ENCODE results near the gene MYCBP2. TPM values are rescaled to one million over a fixed set of nuclear protein-coding genes. Genes with fewer than 3 reads are reported as not detected.
"Not testable (repeated sequence)": the region's sequence is repeated elsewhere in the genome, so short reads cannot be mapped to it uniquely, and the experiment has no call there.

Gene MYCBP2
- total RNA-seq, 5 donors from 2014 or later (not counting 1 experiment from before 2014, with no cell fraction given) = 153 to 214 (median 176) TPM

DNA sequence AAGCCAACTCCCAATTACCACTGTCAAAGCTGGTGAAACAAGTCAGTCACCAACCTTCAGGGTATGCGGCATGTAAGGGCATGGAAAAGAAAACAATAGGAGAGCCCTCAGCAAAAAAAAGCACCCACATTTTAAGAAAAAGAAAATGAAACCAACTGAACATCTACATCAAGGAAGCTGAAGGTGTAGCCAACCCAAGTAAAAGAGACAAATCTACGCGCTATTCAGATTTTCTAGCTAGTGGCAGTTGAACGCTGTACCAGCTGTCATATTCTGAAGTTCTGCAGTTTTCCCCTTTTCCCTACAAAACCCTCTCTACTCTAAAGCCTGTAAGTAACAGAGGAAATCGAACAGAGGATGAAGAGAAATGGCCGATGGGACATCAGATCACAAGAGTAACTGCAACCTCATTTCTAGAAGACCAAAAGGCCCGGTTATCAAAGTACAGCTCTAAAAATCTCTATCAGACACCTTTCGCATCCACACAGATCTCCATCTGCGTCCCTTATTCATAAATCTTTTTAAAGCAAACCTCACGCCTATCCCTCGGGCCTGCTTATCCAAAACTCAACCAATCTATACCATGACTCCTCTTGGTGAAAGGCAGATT lies 1.4 kb downstream of the MYCBP2 start:
- WGBS (ENCODE audit: insufficient coverage) = 0% methylated on average over 2 of the region's 11 CpGs
- ChIA-PET POLR2A (interaction anchor here (0.5 to 0.7 kb wide), 6 partner anchors 8 to 369 kb away, joined by 3 to 5 read pairs (median 3); no protein-coding TSS in a partner anchor), CTCF (interaction anchor here (0.6 to 1.8 kb wide), 9 partner anchors 9 to 153 kb away, joined by 3 to 17 read pairs (median 3); no protein-coding TSS in a partner anchor)
- no peaks in the 10 kb centered on the region for H3K36me3 Mint-ChIP-seq
- peaks cover 24 to 62% of the 10 kb centered on the region in 2 experiments for H3K4me1 ChIP-seq (ENCODE audit: control insufficient read depth in 1 of 2, extremely low read depth in 1 of 2, insufficient read depth in 2 of 2, low read length in 2 of 2)
- H3K27ac Mint-ChIP-seq = peak overlapping the region; percentile 91 to 94
- H3K9me3 ChIP-seq = no peaks in the 10 kb centered on the region
- peak overlapping the region; percentile 75 for H3K27ac ChIP-seq (ENCODE audit: low read length)
- H3K4me3 Mint-ChIP-seq = peak overlapping the region; percentile 97 to 100 (median 98)
- ATAC-seq (replicated peaks in 1 of 4) (no peak), DNase-seq (peak in 4 of 35 experiments; percentile 3 to 62 (median 26))
- no peaks in the 10 kb centered on the region for H3K9me3 Mint-ChIP-seq
- H3K27me3 ChIP-seq (replicated peaks in 1 of 2; ENCODE audit: control insufficient read depth in 2 of 2, extremely low read depth in 1 of 2, insufficient read depth in 2 of 2, low read length in 1 of 2) = no peaks in the 10 kb centered on the region
- H3K4me3 ChIP-seq (ENCODE audit: control insufficient read depth in 1 of 2, extremely low read depth in 1 of 2, low read length in 1 of 2) = peak overlapping the region; percentile 87 to 91
- no peaks in the 10 kb centered on the region for H3K27me3 Mint-ChIP-seq
- H3K36me3 ChIP-seq (ENCODE audit: control insufficient read depth in 2 of 2, extremely low read depth in 1 of 2, insufficient read depth in 1 of 2, low read length in 1 of 2) = no peaks in the 10 kb centered on the region
- H3K4me1 Mint-ChIP-seq = peaks cover 73 to 78% (median 73%) of the 10 kb centered on the region in 3 donors

- no peak overlapping the region for H3K4me3 ChIP-seq (ENCODE audit: control insufficient read depth in 1 of 2, extremely low read depth in 1 of 2, low read length in 1 of 2)
Observed at GRCh38 chr13:77323858-77324257, 3.0 kb downstream of the MYCBP2 start.

DNA sequence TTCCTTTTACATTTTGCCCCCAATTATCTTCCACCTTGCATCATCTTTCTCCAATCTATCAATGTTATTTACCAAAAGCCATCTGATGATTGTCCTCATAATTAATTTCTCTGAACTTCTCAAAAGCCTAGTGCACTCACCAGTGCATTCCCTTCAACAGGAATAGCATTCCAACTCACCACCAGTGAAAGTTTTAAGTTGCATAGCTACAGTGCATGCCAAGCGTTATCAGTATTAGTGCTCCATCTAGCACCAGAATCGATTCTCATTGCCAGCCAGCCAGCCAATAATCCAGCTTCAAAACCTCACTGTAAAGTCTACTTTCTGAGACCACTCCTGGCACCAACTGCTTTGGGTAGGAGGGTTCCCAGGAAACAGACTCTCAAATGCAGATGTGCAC lies 7.4 kb downstream of the MYCBP2 start:
- Histone ChIP-seq H3K27ac (ENCODE audit: low read length) (no peak overlapping the region), H3K9me3 (no peaks in the 10 kb centered on the region), H3K27me3 (replicated peaks in 1 of 2; ENCODE audit: control insufficient read depth in 2 of 2, extremely low read depth in 1 of 2, insufficient read depth in 2 of 2, low read length in 1 of 2) (no peaks in the 10 kb centered on the region), H3K4me3 (ENCODE audit: control insufficient read depth in 1 of 2, extremely low read depth in 1 of 2, low read length in 1 of 2) (no peak overlapping the region), H3K36me3 (ENCODE audit: control insufficient read depth in 2 of 2, extremely low read depth in 1 of 2, insufficient read depth in 1 of 2, low read length in 1 of 2) (peaks cover 5 to 6% of the 10 kb centered on the region in 2 donors), H3K4me1 (ENCODE audit: control insufficient read depth in 1 of 2, extremely low read depth in 1 of 2, insufficient read depth in 2 of 2, low read length in 2 of 2) (peaks cover 48 to 60% of the 10 kb centered on the region in 2 experiments)
- H3K36me3 Mint-ChIP-seq = no peaks in the 10 kb centered on the region
- ATAC-seq (replicated peaks in 1 of 4) (no peak), DNase-seq (no peak)
- H3K9me3 Mint-ChIP-seq = no peaks in the 10 kb centered on the region
- CTCF ChIA-PET = interaction anchor here in 1 of 2 donors (0.5 kb wide), 1 partner anchor 134 kb away, joined by 3 read pairs; no protein-coding TSS in a partner anchor
- POLR2A ChIA-PET = no interaction called here
- WGBS (ENCODE audit: insufficient coverage) = 80% methylated on average over 2 of the region's 2 CpGs
- peak overlapping the region in 1 of 2 donors; percentile 7 for H3K27ac Mint-ChIP-seq
- H3K4me3 Mint-ChIP-seq = peak overlapping the region in 1 of 3 donors; percentile 100
- peaks cover 93 to 99% (median 96%) of the 10 kb centered on the region in 3 donors for H3K4me1 Mint-ChIP-seq
- H3K27me3 Mint-ChIP-seq = no peaks in the 10 kb centered on the region

More at GRCh38 chr13:77323858-77324257, 3.0 kb downstream of the MYCBP2 start:
- Histone ChIP-seq H3K9me3 (no peaks in the 10 kb centered on the region), H3K27me3 (replicated peaks in 1 of 2; ENCODE audit: control insufficient read depth in 2 of 2, extremely low read depth in 1 of 2, insufficient read depth in 2 of 2, low read length in 1 of 2) (no peaks in the 10 kb centered on the region), H3K36me3 (ENCODE audit: control insufficient read depth in 2 of 2, extremely low read depth in 1 of 2, insufficient read depth in 1 of 2, low read length in 1 of 2) (no peaks in the 10 kb centered on the region), H3K27ac (ENCODE audit: low read length) (no peak overlapping the region), H3K4me1 (ENCODE audit: control insufficient read depth in 1 of 2, extremely low read depth in 1 of 2, insufficient read depth in 2 of 2, low read length in 2 of 2) (peaks cover 33 to 66% of the 10 kb centered on the region in 2 experiments)
- H3K9me3 Mint-ChIP-seq = no peaks in the 10 kb centered on the region
- DNase-seq (no peak), ATAC-seq (replicated peaks in 1 of 4) (no peak)
- H3K27ac Mint-ChIP-seq = peak overlapping the region; percentile 62 to 91
- H3K27me3 Mint-ChIP-seq = no peaks in the 10 kb centered on the region
- WGBS (ENCODE audit: insufficient coverage) = 0% methylated on average over 1 of the region's 1 CpG
- peak overlapping the region; percentile 59 to 100 (median 97) for H3K4me3 Mint-ChIP-seq
- H3K4me1 Mint-ChIP-seq = peaks cover 78 to 85% (median 82%) of the 10 kb centered on the region in 3 donors
- POLR2A ChIA-PET = no interaction called here
- H3K36me3 Mint-ChIP-seq = no peaks in the 10 kb centered on the region
- CTCF ChIA-PET = no interaction called here

GRCh38 chr13:77318741-77319140 lies 8.2 kb downstream of the MYCBP2 start:
- H3K36me3 Mint-ChIP-seq = no peaks in the 10 kb centered on the region
- no peaks in the 10 kb centered on the region for H3K27me3 ChIP-seq (replicated peaks in 1 of 2; ENCODE audit: control insufficient read depth in 2 of 2, extremely low read depth in 1 of 2, insufficient read depth in 2 of 2, low read length in 1 of 2)
- peaks cover 5 to 6% of the 10 kb centered on the region in 2 donors for H3K36me3 ChIP-seq (ENCODE audit: control insufficient read depth in 2 of 2, extremely low read depth in 1 of 2, insufficient read depth in 1 of 2, low read length in 1 of 2)
- no peak for DNase-seq
- 17% methylated on average over 1 of the region's 2 CpGs for WGBS (ENCODE audit: insufficient coverage)
- ATAC-seq (replicated peaks in 1 of 4) = no peak
- H3K4me3 ChIP-seq (ENCODE audit: control insufficient read depth in 1 of 2, extremely low read depth in 1 of 2, low read length in 1 of 2) = no peak overlapping the region
- H3K27ac ChIP-seq (ENCODE audit: low read length) = no peak overlapping the region
- H3K27me3 Mint-ChIP-seq = no peaks in the 10 kb centered on the region
- ChIA-PET CTCF (interaction anchor here in 1 of 2 donors (0.6 kb wide), 1 partner anchor 55 kb away, joined by 3 read pairs; no protein-coding TSS in a partner anchor), POLR2A (no interaction called here)
- H3K4me1 Mint-ChIP-seq = peaks cover 93 to 99% (median 96%) of the 10 kb centered on the region in 3 donors
- H3K4me3 Mint-ChIP-seq = peak overlapping the region in 1 of 3 donors; percentile 100
- no peaks in the 10 kb centered on the region for H3K9me3 ChIP-seq
- no peaks in the 10 kb centered on the region for H3K9me3 Mint-ChIP-seq
- H3K27ac Mint-ChIP-seq = peak overlapping the region; percentile 53 to 64
- peaks cover 46 to 56% of the 10 kb centered on the region in 2 experiments for H3K4me1 ChIP-seq (ENCODE audit: control insufficient read depth in 1 of 2, extremely low read depth in 1 of 2, insufficient read depth in 2 of 2, low read length in 2 of 2)

DNA sequence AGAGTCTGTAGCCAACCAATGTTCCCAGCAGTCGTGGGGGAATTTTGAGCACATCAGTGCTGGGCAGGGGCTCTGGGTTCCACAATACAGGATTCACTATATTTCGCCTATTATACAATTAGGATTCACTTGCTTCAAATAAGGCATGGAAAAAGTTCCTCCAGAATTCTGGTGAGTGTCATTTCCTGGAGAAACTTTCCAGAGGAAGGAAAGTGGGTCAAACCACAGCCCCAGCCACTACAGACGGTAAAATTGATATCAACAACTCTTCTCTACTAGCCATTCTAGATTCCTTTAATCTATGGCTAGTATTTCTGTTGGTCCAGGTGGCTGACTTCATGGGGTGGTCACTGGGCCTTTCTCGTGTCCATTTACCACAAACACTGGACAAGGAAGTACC lies 10.5 kb downstream of the MYCBP2 start:
- peaks cover 90 to 95% (median 93%) of the 10 kb centered on the region in 3 donors for H3K4me1 Mint-ChIP-seq
- H3K4me3 Mint-ChIP-seq = peak overlapping the region in 1 of 3 donors; percentile 56
- CTCF ChIA-PET = interaction anchor here (0.8 to 1.2 kb wide), 2 partner anchors 9 to 17 kb away, joined by 3 read pairs; no protein-coding TSS in a partner anchor
- Histone ChIP-seq H3K27me3 (replicated peaks in 1 of 2; ENCODE audit: control insufficient read depth in 2 of 2, extremely low read depth in 1 of 2, insufficient read depth in 2 of 2, low read length in 1 of 2) (no peaks in the 10 kb centered on the region), H3K9me3 (no peaks in the 10 kb centered on the region), H3K4me3 (ENCODE audit: control insufficient read depth in 1 of 2, extremely low read depth in 1 of 2, low read length in 1 of 2) (no peak overlapping the region), H3K4me1 (ENCODE audit: control insufficient read depth in 1 of 2, extremely low read depth in 1 of 2, insufficient read depth in 2 of 2, low read length in 2 of 2) (peaks cover 37 to 44% of the 10 kb centered on the region in 2 experiments), H3K27ac (ENCODE audit: low read length) (no peak overlapping the region), H3K36me3 (ENCODE audit: control insufficient read depth in 2 of 2, extremely low read depth in 1 of 2, insufficient read depth in 1 of 2, low read length in 1 of 2) (peaks cover 5 to 6% of the 10 kb centered on the region in 2 donors)
- DNase-seq (no peak), ATAC-seq (replicated peaks in 1 of 4) (no peak)
- POLR2A ChIA-PET = interaction anchor here (0.6 to 1.0 kb wide), 2 partner anchors 9 to 16 kb away, joined by 3 read pairs; no protein-coding TSS in a partner anchor
- 60% methylated on average over 1 of the region's 4 CpGs for WGBS (ENCODE audit: insufficient coverage)
- H3K9me3 Mint-ChIP-seq = no peaks in the 10 kb centered on the region
- H3K36me3 Mint-ChIP-seq = no peaks in the 10 kb centered on the region
- H3K27me3 Mint-ChIP-seq = no peaks in the 10 kb centered on the region
- peak overlapping the region; percentile 65 to 79 for H3K27ac Mint-ChIP-seq

DNA sequence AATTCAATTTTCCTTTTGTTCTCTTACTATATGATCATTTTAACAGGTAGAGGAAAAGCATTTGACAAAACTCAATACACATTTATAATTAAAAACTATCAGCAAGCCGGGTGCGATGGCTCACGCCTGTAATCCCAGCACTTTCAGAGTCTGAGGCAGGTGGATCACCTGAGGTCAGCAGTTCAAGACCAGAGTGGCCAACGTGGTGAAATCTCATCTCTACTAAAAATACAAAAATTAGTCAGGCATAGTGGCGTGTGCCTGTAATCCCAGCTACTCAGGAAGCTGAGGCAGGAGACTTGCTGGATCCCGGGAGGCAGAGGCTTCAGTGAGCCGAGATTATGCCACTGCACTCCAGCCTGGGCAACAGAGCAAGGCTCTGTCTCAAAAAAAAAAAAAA lies 11.4 kb downstream of the MYCBP2 start:
- WGBS (ENCODE audit: insufficient coverage) = 94% methylated on average over 4 of the region's 7 CpGs
- H3K4me1 ChIP-seq (ENCODE audit: control insufficient read depth in 1 of 2, extremely low read depth in 1 of 2, insufficient read depth in 2 of 2, low read length in 2 of 2) = peaks cover 38 to 43% of the 10 kb centered on the region in 2 experiments
- peak overlapping the region in 1 of 3 donors; percentile 56 for H3K4me3 Mint-ChIP-seq
- peaks cover 90 to 95% (median 93%) of the 10 kb centered on the region in 3 donors for H3K4me1 Mint-ChIP-seq
- H3K27me3 Mint-ChIP-seq; H3K27ac Mint-ChIP-seq; H3K4me3 ChIP-seq (ENCODE audit: control insufficient read depth in 1 of 2, extremely low read depth in 1 of 2, low read length in 1 of 2); ATAC-seq (replicated peaks in 1 of 4); H3K27ac ChIP-seq (ENCODE audit: low read length); DNase-seq; H3K36me3 Mint-ChIP-seq; H3K9me3 ChIP-seq; H3K9me3 Mint-ChIP-seq; H3K36me3 ChIP-seq (ENCODE audit: control insufficient read depth in 2 of 2, extremely low read depth in 1 of 2, insufficient read depth in 1 of 2, low read length in 1 of 2); H3K27me3 ChIP-seq (replicated peaks in 1 of 2; ENCODE audit: control insufficient read depth in 2 of 2, extremely low read depth in 1 of 2, insufficient read depth in 2 of 2, low read length in 1 of 2): not testable (repeated sequence)
- ChIA-PET CTCF (interaction anchor here in 1 of 2 donors (0.8 kb wide), 1 partner anchor 16 kb away, joined by 3 read pairs; no protein-coding TSS in a partner anchor), POLR2A (interaction anchor here (0.5 to 1.0 kb wide), 3 partner anchors 8 to 173 kb away, joined by 3 read pairs; no protein-coding TSS in a partner anchor)
